Activated CD8-positive, alpha-beta T cell treated with anti-CD3 and anti-CD28 coated beads for 36 hours (primary cell): ENCODE data around the gene MRPS12. TPM values are rescaled to one million over a fixed set of nuclear protein-coding genes. Genes with fewer than 3 reads are reported as not detected.
"Not testable (repeated sequence)": the region's sequence is repeated elsewhere in the genome, so short reads cannot be mapped to it uniquely, and the experiment has no call there.

Source experiments
- ATAC-seq: fragments of 200-7000 bp; cut with Tn5 transposase; one replicate; pipeline ENCODE4 v1.10.0; 2021; ENCODE audit warnings: mild to moderate bottlenecking, moderate library complexity
- CTCF ChIA-PET: fragments of 350-600 bp; sonication (Branson Sonifier 250); formaldehyde crosslinking; loops from one replicate; lab custom pipeline; 2021; ENCODE audit warnings: antibody characterized with exemption; lab: Charles Lee
- POLR2A ChIA-PET: fragments of 350-600 bp; sonication (Branson Sonifier 250); formaldehyde crosslinking; loops from one replicate; lab custom pipeline; 2021; ENCODE audit warnings: antibody characterized with exemption; lab: Charles Lee
- DNase-seq: peaks from one replicate; pipeline ENCODE4 v3.0.0-alpha.2; 2020
- H3K27ac Mint-ChIP-seq: one replicate; pipeline ENCODE4 v1.8.0; 2021; ENCODE audit warnings: mild to moderate bottlenecking, mixed read lengths
- H3K27me3 Mint-ChIP-seq: one replicate; pipeline ENCODE4 v1.8.0; 2021; ENCODE audit warnings: mixed read lengths
- H3K36me3 Mint-ChIP-seq: one replicate; pipeline ENCODE4 v1.8.0; 2021; ENCODE audit warnings: low read depth, mixed read lengths
- H3K4me1 Mint-ChIP-seq: one replicate; pipeline ENCODE4 v1.8.0; 2021; ENCODE audit warnings: low read depth, mixed read lengths
- H3K4me3 Mint-ChIP-seq: one replicate; pipeline ENCODE4 v1.8.0; 2021; ENCODE audit warnings: mild to moderate bottlenecking, moderate library complexity, mixed read lengths
- H3K9me3 Mint-ChIP-seq: one replicate; pipeline ENCODE4 v1.8.0; 2021; ENCODE audit warnings: mixed read lengths
- CTCF ChIP-seq: fragments of 200-600 bp; IDR thresholded peaks from one replicate; pipeline ENCODE4 v1.8.0; 2022; ENCODE audit warnings: antibody characterized with exemption, mild to moderate bottlenecking
- intact Hi-C: fragments of 100-400 bp; cut with micrococcal nuclease; formaldehyde crosslinking; loops from one replicate; pipeline ENCODE4 v1.10.0; 2022
- total RNA-seq, 2 experiments: library from RNA; stranded (reverse); gene quantifications; one replicate each; pipeline ENCODE4 v1.2.3, GENCODE V29; 2021

Gene MRPS12
- total RNA-seq, 2 experiments from 2014 or later = 80.1 to 81.2 TPM

GRCh38 chr19:38939957-38940356 is 9.2 kb downstream of the MRPS12 start:
- ChIA-PET CTCF (interaction anchor here (1.1 to 1.8 kb wide), 3 partner anchors 9 to 537 kb away, joined by 4 to 5 read pairs (median 5); partner anchors contain the start of genes FAM98C, MRPS12 and SARS2), POLR2A (interaction anchor here (1.2 kb wide), 1 partner anchor 12 kb away, joined by 3 read pairs; no protein-coding TSS in a partner anchor)
- Mint-ChIP-seq H3K27ac (no peak overlapping the region), H3K4me1 (no peaks in the 10 kb centered on the region), H3K36me3 (peaks cover 13% of the 10 kb centered on the region), H3K4me3 (no peak overlapping the region), H3K27me3 (peaks cover 3% of the 10 kb centered on the region), H3K9me3 (peaks cover 2% of the 10 kb centered on the region)
- ATAC-seq (no peak), DNase-seq (no peak)
- intact Hi-C loops = loop anchor here (10.0 kb wide), 1 partner anchor 205 kb away; no protein-coding TSS in a partner anchor
- no peak for TF ChIP-seq CTCF

GRCh38 chr19:38941466-38941865 is 10.7 kb downstream of the MRPS12 start:
- POLR2A ChIA-PET, H3K4me1 Mint-ChIP-seq, CTCF ChIA-PET, H3K9me3 Mint-ChIP-seq, DNase-seq, intact Hi-C loops, H3K27me3 Mint-ChIP-seq, H3K36me3 Mint-ChIP-seq, H3K27ac Mint-ChIP-seq, ATAC-seq, H3K4me3 Mint-ChIP-seq: not testable (repeated sequence)

- CTCF ChIA-PET = no interaction called here
- no peaks in the 10 kb centered on the region for H3K36me3 Mint-ChIP-seq
- H3K27me3 Mint-ChIP-seq = peaks cover 3% of the 10 kb centered on the region
- no peak for ATAC-seq
- no peaks in the 10 kb centered on the region for H3K4me1 Mint-ChIP-seq
- no peaks in the 10 kb centered on the region for H3K9me3 Mint-ChIP-seq
- TF ChIP-seq CTCF = no peak
- POLR2A ChIA-PET = no interaction called here
- DNase-seq = no peak
- no peak overlapping the region for H3K4me3 Mint-ChIP-seq
- no peak overlapping the region for H3K27ac Mint-ChIP-seq
- intact Hi-C loops = no loop called here
Observed at GRCh38 chr19:38941979-38942378, 11.2 kb downstream of the MRPS12 start.

GRCh38 chr19:38942471-38943181 is 11.9 kb downstream of the MRPS12 start:
- TF ChIP-seq CTCF = no peak
- DNase-seq = no peak
- Mint-ChIP-seq H3K27me3 (peaks cover 3% of the 10 kb centered on the region), H3K9me3 (no peaks in the 10 kb centered on the region), H3K36me3 (no peaks in the 10 kb centered on the region), H3K4me3 (no peak overlapping the region), H3K4me1 (no peaks in the 10 kb centered on the region), H3K27ac (no peak overlapping the region)
- ChIA-PET CTCF (no interaction called here), POLR2A (no interaction called here)
- no peak for ATAC-seq
- intact Hi-C loops = no loop called here

- Mint-ChIP-seq H3K9me3 (no peaks in the 10 kb centered on the region), H3K4me1 (peaks cover 6% of the 10 kb centered on the region), H3K36me3 (no peaks in the 10 kb centered on the region), H3K27ac (no peak overlapping the region), H3K4me3 (no peak overlapping the region), H3K27me3 (peaks cover 5% of the 10 kb centered on the region)
- ATAC-seq = no peak
- CTCF ChIA-PET = no interaction called here
- intact Hi-C loops = no loop called here
- no peak for DNase-seq
- POLR2A ChIA-PET = interaction anchor here (0.6 kb wide), 1 partner anchor 14 kb away, joined by 3 read pairs; no protein-coding TSS in a partner anchor
- no peak for TF ChIP-seq CTCF
Observed at GRCh38 chr19:38944981-38945506, 14.3 kb downstream of the MRPS12 start.
